SK-N-MC (cell line): ENCODE data around the gene UIMC1.

Experiments
- EZH2 ChIP-seq: fragments of 200-600 bp; sonication (generic); IDR thresholded peaks from one replicate; pipeline ENCODE4 v1.6.1; 2017; ENCODE audit warnings: antibody characterized with exemption
- FOXP2 ChIP-seq: optimal IDR thresholded peaks from 2 replicates; pipeline ENCODE3; 2011; ENCODE audit warnings: mild to moderate bottlenecking, moderate library complexity; ENCODE audit not compliant: insufficient read depth; ENCODE audit errors: extremely low read length, control extremely low read depth
- POLR2AphosphoS5 ChIP-seq: IDR thresholded peaks from 2 replicates; pipeline ENCODE4 v1.6.1; 2012; ENCODE audit warnings: mild to moderate bottlenecking, low read depth, low read length, borderline replicate concordance

GRCh38 chr5:176859916-176860315 is 146.7 kb downstream of the UIMC1 start:
- TF ChIP-seq POLR2AphosphoS5: no peak
- TF ChIP-seq EZH2: no peak
- no peak for TF ChIP-seq FOXP2
